Glutamatergic neuron (in vitro differentiated cells): ENCODE data around the gene DLG2. TPM values are rescaled to one million over a fixed set of nuclear protein-coding genes. Genes with fewer than 3 reads are reported as not detected.

Experiments used
- DNase-seq: peaks from one replicate; pipeline ENCODE4 v3.0.0; 2022
- H3K27ac Mint-ChIP-seq: one replicate; pipeline ENCODE4 v1.8.0; 2020; ENCODE audit warnings: mild to moderate bottlenecking, mixed read lengths, inconsistent platforms; ENCODE audit not compliant: unreplicated experiment
- H3K27me3 Mint-ChIP-seq: one replicate; pipeline ENCODE4 v1.8.0; 2020; ENCODE audit warnings: mild to moderate bottlenecking, moderate library complexity, mixed read lengths, inconsistent platforms; ENCODE audit not compliant: unreplicated experiment
- H3K36me3 Mint-ChIP-seq: one replicate; pipeline ENCODE4 v1.8.0; 2020; ENCODE audit warnings: mild to moderate bottlenecking, mixed read lengths, inconsistent platforms; ENCODE audit not compliant: unreplicated experiment
- H3K4me1 Mint-ChIP-seq: one replicate; pipeline ENCODE4 v1.8.0; 2020; ENCODE audit warnings: mild to moderate bottlenecking, low read depth, mixed read lengths, inconsistent platforms; ENCODE audit not compliant: unreplicated experiment
- H3K4me3 Mint-ChIP-seq: one replicate; pipeline ENCODE4 v1.8.0; 2020; ENCODE audit warnings: mild to moderate bottlenecking, mixed read lengths, inconsistent platforms; ENCODE audit not compliant: unreplicated experiment
- H3K9me3 Mint-ChIP-seq: one replicate; pipeline ENCODE4 v1.8.0; 2020; ENCODE audit warnings: mild to moderate bottlenecking, moderate library complexity, mixed read lengths, inconsistent platforms; ENCODE audit not compliant: unreplicated experiment
- total RNA-seq: library from RNA; stranded (reverse); fragmentation: NEBNext Ultra II Directional; extraction: Animal tissue kit (Norgen Biotek cat#: 25700); gene quantifications from one replicate; pipeline ENCODE4 v1.2.1, GENCODE V29; 2021; ENCODE audit not compliant: unreplicated experiment
- TF ChIP-seq, protein P1 (sequence below): fragments of 200-600 bp; sonication (generic); IDR thresholded peaks from one replicate; pipeline ENCODE4 v1.5.0; 2021; ENCODE audit not compliant: partially characterized antibody, unreplicated experiment

Gene DLG2
- total RNA-seq, 1 donor from 2014 or later, result 2.9 TPM

DNA sequence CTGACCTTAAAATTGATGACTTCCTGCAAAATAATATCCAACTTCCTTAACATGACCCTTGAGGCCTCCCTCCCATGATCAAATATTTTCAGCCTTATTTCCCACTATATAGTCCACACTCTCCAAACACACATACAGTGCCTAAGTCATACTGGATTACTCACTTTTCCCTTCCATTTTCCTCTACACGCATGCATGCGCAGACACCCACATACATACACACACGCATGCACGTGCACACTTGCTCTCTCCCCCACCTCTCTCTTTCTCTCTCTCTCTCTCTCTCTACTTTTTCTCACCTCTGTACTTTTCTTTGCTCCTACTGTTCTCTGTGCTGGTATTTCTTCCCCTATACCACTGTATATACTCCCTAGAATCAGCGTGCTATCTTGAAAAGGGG is 28.1 kb downstream of the DLG2 start:
- Mint-ChIP-seq H3K27me3 (no peaks in the 10 kb centered on the region), H3K27ac (no peak overlapping the region), H3K36me3 (no peaks in the 10 kb centered on the region), H3K4me3 (no peak overlapping the region), H3K9me3 (no peaks in the 10 kb centered on the region), H3K4me1 (no peaks in the 10 kb centered on the region)
- DNase-seq, result no peak
- TF ChIP-seq, protein P1, sequence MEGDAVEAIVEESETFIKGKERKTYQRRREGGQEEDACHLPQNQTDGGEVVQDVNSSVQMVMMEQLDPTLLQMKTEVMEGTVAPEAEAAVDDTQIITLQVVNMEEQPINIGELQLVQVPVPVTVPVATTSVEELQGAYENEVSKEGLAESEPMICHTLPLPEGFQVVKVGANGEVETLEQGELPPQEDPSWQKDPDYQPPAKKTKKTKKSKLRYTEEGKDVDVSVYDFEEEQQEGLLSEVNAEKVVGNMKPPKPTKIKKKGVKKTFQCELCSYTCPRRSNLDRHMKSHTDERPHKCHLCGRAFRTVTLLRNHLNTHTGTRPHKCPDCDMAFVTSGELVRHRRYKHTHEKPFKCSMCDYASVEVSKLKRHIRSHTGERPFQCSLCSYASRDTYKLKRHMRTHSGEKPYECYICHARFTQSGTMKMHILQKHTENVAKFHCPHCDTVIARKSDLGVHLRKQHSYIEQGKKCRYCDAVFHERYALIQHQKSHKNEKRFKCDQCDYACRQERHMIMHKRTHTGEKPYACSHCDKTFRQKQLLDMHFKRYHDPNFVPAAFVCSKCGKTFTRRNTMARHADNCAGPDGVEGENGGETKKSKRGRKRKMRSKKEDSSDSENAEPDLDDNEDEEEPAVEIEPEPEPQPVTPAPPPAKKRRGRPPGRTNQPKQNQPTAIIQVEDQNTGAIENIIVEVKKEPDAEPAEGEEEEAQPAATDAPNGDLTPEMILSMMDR, result no peak

DNA sequence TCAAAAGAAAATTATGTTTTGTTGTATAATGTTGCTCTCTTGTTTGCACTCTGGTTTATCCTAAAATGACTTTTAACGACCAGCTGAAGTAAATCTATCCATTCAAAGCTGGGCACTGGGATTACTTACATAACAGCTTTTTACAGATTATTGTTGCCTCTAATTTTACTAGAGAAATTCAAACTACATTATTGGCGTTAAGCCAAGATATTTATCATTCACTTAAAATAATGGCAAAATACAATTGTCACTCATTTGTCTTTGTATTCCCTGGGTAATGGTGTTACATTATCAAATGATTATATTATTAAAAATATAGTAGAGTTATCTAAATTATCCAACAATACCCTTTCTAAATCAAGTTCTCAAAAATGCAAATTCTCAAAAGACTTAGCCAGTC is 30.3 kb downstream of the DLG2 start:
- TF ChIP-seq, protein P1, result no peak
- Mint-ChIP-seq H3K36me3 (no peaks in the 10 kb centered on the region), H3K9me3 (no peaks in the 10 kb centered on the region), H3K4me1 (no peaks in the 10 kb centered on the region), H3K4me3 (no peak overlapping the region), H3K27ac (no peak overlapping the region), H3K27me3 (no peaks in the 10 kb centered on the region)
- no peak for DNase-seq

DNA sequence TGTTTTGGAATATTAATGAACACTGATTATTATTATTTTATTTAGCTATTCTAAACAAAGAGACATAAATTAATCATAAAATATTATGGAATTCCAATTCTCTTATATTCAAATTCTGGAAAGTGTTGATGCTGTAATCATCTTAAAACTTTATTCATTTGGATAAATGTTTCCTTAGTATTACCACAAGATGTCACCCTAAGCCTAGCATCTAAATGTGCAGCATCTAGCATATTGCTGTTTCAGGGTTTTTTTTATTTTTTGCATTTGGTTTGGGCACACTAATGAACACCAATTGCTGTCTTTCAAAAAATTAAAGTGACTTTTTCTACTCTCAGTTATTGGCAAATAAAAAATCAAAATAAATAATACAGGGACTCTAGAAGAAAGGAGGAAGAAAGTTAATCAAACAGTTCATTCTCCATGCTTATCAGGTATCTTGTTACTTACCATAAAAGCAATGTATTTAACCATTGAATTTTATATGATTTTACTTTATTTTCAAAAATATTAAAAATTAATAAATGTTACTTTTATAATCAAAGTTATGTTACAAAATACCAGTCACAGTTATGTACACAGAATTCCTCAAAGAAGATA is 31.8 kb downstream of the DLG2 start:
- H3K4me3 Mint-ChIP-seq, result no peak overlapping the region
- no peaks in the 10 kb centered on the region for H3K27me3 Mint-ChIP-seq
- H3K9me3 Mint-ChIP-seq, result no peaks in the 10 kb centered on the region
- TF ChIP-seq, protein P1, result peak; percentile 43
- no peak for DNase-seq
- H3K27ac Mint-ChIP-seq, result no peak overlapping the region
- H3K4me1 Mint-ChIP-seq, result no peaks in the 10 kb centered on the region
- no peaks in the 10 kb centered on the region for H3K36me3 Mint-ChIP-seq

DNA sequence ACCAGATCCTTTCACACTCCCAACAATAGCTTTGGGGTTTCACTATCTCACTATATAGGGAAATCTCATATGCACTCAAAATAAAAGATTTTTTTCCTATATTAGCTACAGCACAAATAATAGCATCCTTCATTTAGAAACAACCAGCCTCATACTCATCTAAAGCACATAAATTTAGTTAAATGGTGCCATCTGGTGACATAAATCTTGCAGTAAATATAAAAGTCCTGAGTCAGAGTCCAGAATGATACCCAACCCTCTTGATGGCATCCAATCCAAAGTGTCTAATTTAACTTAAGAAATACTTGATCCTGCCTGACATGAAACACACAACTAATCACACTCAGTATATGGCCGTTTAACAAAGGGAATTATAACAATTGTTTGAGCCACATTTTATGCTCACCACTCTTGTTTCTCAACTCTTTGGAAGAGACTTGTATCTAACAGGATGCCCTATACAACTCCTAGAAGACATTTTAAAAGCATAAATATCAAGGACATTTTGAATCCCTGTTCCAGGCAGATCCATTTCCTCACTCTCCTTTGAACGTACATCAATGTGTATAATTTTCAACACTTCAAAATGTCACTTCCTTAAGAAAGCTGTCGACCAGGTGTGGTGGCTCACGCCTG is 36.2 kb downstream of the DLG2 start:
- no peaks in the 10 kb centered on the region for H3K36me3 Mint-ChIP-seq
- no peaks in the 10 kb centered on the region for H3K4me1 Mint-ChIP-seq
- H3K4me3 Mint-ChIP-seq, result no peak overlapping the region
- H3K27ac Mint-ChIP-seq, result no peak overlapping the region
- DNase-seq, result no peak
- no peaks in the 10 kb centered on the region for H3K9me3 Mint-ChIP-seq
- TF ChIP-seq, protein P1, result no peak
- no peaks in the 10 kb centered on the region for H3K27me3 Mint-ChIP-seq

DNA sequence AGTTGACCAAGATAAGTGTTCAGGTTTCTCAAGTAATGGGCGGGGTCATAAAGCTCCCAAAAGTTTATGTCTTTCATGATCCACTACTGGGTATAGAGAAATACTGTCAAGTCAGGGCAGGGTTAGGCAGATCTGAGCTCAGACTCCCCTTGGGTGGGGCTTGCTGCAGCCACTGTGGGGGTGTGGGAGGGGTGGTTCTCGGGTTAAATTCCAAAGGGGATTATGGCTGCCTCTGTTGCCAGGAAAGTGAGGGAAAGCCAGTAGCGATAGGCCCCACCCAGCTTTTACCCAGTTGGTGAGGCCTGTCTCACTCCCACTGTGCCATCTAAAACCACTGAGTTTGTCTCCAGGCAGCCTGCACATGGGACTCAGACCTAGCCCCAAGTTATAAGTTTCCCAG is 37.8 kb downstream of the DLG2 start:
- H3K9me3 Mint-ChIP-seq, result no peaks in the 10 kb centered on the region
- DNase-seq, result no peak
- no peaks in the 10 kb centered on the region for H3K27me3 Mint-ChIP-seq
- no peak overlapping the region for H3K4me3 Mint-ChIP-seq
- H3K4me1 Mint-ChIP-seq, result no peaks in the 10 kb centered on the region
- H3K36me3 Mint-ChIP-seq, result no peaks in the 10 kb centered on the region
- TF ChIP-seq, protein P1, result no peak
- H3K27ac Mint-ChIP-seq, result no peak overlapping the region
